Testis (tissue), 3 donors: ENCODE measurements around the gene CDH10. TPM values are rescaled to one million over a fixed set of nuclear protein-coding genes. Genes with fewer than 3 reads are reported as not detected.

Experiments used
- DNase-seq: peaks from one replicate; pipeline ENCODE4 v3.0.0-alpha.2; 2019
- H3K27ac ChIP-seq, 2 donors: fragments of 200-600 bp; sonication (generic); one replicate each; pipeline ENCODE4 v1.5.1; 2019
- H3K27me3 ChIP-seq: fragments of 200-600 bp; sonication (generic); one replicate; pipeline ENCODE4 v1.5.1; 2019
- H3K36me3 ChIP-seq: fragments of 200-600 bp; sonication (generic); one replicate; pipeline ENCODE4 v1.5.1; 2017; ENCODE audit warnings: low read depth; ENCODE audit errors: missing control alignments
- H3K4me1 ChIP-seq: fragments of 200-600 bp; sonication (generic); one replicate; pipeline ENCODE4 v1.5.1; 2019
- H3K4me3 ChIP-seq, 2 donors: fragments of 200-600 bp; sonication (generic); one replicate each; pipeline ENCODE4 v1.5.1; 2017 to 2019
- H3K9me3 ChIP-seq: fragments of 200-600 bp; sonication (generic); one replicate; pipeline ENCODE4 v1.5.1; 2017
- POLR2A ChIP-seq: fragments of 450-650 bp; IDR thresholded peaks from one replicate; pipeline ENCODE4 v1.6.1; 2017; ENCODE audit warnings: antibody characterized with exemption, mild to moderate bottlenecking, moderate library complexity
- WGBS, 2 donors: methylation state at CpG; one replicate each; pipeline ENCODE4 v1.1.5; 2018; 5-methylcytosine and 5-hydroxymethylcytosine counted together
- intact Hi-C: fragments of 100-400 bp; cut with DNase I; formaldehyde crosslinking; loops from one replicate; pipeline ENCODE4 v1.15.1; 2023; ENCODE audit warnings: low total_unique reads
- polyA plus RNA-seq: library from polyadenylated mRNA; stranded (reverse); fragments of 350-450 nt; fragmentation: Illumina TruSeq; extraction: RNeasy Lipid Tissue Mini Kit (QIAGEN cat#74804); gene quantifications from one replicate; pipeline ENCODE4 v1.2.3, GENCODE V29; 2014; ENCODE audit warnings: low read depth, low replicate concordance; ENCODE audit not compliant: insufficient read depth
- total RNA-seq, 2 donors: library from RNA; depleted of rRNA; stranded (reverse); fragments of >200 nt; gene quantifications; one replicate each; pipeline ENCODE4 v1.2.3, GENCODE V29; 2016
- TF ChIP-seq, protein P1 (sequence below), 3 experiments: fragments of 450-650 bp in 2 of 3; fragments of 200-600 bp in 1 of 3; sonication (generic) in 1 of 3; IDR thresholded peaks; one replicate each; pipeline ENCODE4 v1.5.1; 2016 to 2019; ENCODE audit warnings: antibody characterized with exemption in 3 of 3, mild to moderate bottlenecking in 2 of 3, moderate library complexity in 1 of 3

CDH10 gene
- total and polyA plus RNA-seq, 3 donors from 2014 or later: 0.74 to 1.4 (median 0.84) TPM

DNA sequence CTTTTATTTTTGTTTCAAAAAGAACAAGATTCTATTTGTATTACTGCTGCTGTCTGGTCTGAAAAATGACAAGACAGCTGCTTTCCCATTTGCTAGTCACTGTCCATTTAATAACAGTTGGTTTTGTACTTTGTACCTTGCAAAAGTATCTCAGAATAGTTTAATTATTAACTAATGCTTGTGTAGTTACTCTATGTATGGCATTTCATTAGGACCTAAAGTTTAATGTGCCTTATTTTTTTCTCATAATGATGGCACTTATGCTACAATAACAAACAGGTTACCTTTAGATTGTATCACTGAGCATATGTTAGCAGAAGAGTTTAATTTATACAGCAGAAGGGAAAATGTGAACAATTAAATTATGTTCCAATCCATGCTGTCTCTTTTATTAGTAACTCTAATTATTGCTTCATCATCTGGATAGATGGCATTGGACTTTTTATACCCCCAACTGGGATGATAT lies 134.2 kb downstream of the CDH10 start:
- intact Hi-C loops: no loop called here
- Histone ChIP-seq H3K4me1 (no peaks in the 10 kb centered on the region), H3K36me3 (no peaks in the 10 kb centered on the region), H3K4me3 (no peak overlapping the region), H3K27ac (no peak overlapping the region), H3K9me3 (no peaks in the 10 kb centered on the region), H3K27me3 (no peaks in the 10 kb centered on the region)
- no peak for DNase-seq
- TF ChIP-seq POLR2A: no peak
- TF ChIP-seq, protein P1, sequence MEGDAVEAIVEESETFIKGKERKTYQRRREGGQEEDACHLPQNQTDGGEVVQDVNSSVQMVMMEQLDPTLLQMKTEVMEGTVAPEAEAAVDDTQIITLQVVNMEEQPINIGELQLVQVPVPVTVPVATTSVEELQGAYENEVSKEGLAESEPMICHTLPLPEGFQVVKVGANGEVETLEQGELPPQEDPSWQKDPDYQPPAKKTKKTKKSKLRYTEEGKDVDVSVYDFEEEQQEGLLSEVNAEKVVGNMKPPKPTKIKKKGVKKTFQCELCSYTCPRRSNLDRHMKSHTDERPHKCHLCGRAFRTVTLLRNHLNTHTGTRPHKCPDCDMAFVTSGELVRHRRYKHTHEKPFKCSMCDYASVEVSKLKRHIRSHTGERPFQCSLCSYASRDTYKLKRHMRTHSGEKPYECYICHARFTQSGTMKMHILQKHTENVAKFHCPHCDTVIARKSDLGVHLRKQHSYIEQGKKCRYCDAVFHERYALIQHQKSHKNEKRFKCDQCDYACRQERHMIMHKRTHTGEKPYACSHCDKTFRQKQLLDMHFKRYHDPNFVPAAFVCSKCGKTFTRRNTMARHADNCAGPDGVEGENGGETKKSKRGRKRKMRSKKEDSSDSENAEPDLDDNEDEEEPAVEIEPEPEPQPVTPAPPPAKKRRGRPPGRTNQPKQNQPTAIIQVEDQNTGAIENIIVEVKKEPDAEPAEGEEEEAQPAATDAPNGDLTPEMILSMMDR (IDR thresholded peaks at IDR 0.05): no peak

DNA sequence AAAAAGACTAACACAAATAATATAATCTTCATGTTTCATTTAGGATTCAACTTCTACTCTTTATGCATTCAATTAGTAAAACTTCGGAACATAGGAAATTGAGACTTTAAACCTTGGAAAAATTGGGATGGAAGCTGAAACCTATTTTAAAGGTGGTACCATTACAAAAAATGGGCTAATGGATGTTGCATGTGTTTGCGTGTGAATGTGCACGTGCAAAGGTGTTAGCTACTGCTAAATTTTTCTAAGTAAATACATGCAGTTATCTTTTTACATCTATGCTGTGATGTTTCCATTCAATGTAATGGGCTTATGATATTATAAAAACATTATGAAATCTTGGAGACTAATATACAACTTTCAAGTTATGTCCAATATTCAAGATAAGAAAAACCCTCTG lies 134.8 kb downstream of the CDH10 start:
- Histone ChIP-seq H3K36me3 (no peaks in the 10 kb centered on the region), H3K4me3 (no peak overlapping the region), H3K4me1 (no peaks in the 10 kb centered on the region), H3K9me3 (no peaks in the 10 kb centered on the region), H3K27me3 (no peaks in the 10 kb centered on the region), H3K27ac (no peak overlapping the region)
- TF ChIP-seq, protein P1 (IDR thresholded peaks at IDR 0.05): no peak
- TF ChIP-seq POLR2A: no peak
- 56 to 88% methylated on average over 3 of the region's 3 CpGs for WGBS, 2 donors
- intact Hi-C loops: no loop called here
- DNase-seq: no peak

DNA sequence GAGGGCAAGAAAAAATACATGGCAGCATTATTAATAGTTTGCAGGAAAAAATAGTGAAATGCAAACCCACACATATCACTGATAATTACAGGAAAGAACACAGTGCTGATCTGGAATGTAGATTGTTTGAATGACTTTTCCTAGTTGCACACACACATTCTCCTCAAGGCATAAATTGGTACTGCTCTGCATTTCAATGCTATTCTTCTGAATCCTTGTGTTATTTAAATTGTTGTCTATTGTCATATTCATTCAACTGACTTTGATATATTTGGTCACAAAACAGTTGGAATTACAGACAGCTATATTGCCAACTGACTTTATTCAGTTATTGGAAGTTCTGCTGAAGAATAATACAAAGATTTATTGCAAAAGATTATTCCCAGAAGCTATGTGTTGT lies 139.5 kb downstream of the CDH10 start:
- Histone ChIP-seq H3K27ac (no peak overlapping the region), H3K9me3 (no peaks in the 10 kb centered on the region), H3K4me3 (no peak overlapping the region), H3K36me3 (no peaks in the 10 kb centered on the region), H3K4me1 (no peaks in the 10 kb centered on the region), H3K27me3 (no peaks in the 10 kb centered on the region)
- DNase-seq: no peak
- TF ChIP-seq POLR2A: no peak
- TF ChIP-seq, protein P1 (IDR thresholded peaks at IDR 0.05): no peak
- intact Hi-C loops: no loop called here

DNA sequence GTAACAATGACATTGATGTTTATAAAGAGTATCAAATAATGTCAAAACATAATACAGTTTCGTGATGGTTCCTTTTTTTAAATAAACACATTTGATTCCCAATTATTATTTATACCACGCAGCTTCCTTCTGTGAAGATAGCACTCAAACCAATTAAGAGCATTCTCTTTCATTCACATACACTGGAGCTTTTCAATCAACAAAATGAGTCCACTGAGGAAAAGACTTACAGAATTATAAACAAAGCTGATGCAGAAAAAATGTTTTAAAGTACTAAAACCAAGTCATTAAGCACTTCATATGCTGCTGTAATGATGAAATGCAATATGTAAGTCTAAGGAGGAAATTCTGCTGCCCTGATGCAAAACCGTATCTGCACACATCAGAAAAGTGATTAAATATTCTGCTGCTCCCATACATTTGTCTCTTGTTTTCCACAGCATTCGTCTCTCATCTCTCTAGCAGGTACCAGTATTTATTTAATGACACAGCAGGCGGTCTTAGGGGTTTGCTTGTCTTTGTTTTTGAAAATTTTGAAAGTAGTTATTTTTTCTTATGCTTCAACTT lies 147.1 kb downstream of the CDH10 start:
- Histone ChIP-seq H3K4me3 (no peak overlapping the region), H3K9me3 (no peaks in the 10 kb centered on the region), H3K36me3 (no peaks in the 10 kb centered on the region), H3K27me3 (no peaks in the 10 kb centered on the region), H3K4me1 (no peaks in the 10 kb centered on the region), H3K27ac (no peak overlapping the region)
- WGBS, 2 donors: 55 to 63% methylated on average over 5 of the region's 5 CpGs
- DNase-seq: no peak
- intact Hi-C loops: no loop called here
- no peak for TF ChIP-seq POLR2A
- TF ChIP-seq, protein P1 (IDR thresholded peaks at IDR 0.05): no peak

DNA sequence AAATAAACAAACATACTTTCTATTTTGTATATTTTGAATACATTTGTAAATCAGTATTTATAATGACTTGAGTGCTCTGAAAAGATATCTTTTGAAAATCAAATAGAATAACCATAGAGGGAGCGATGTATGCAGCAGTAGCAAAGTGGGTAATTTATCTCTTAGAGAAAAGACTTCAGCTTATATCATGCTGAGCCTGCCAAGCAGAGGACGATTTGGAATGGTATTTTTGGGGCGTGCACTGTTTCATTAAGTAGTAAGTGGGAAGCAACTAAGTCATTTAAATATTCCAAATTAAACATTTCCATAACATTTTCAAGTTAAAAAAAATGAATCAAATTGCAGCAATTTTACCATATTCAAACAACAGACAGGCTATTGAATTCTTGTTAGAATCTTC lies 147.6 kb downstream of the CDH10 start:
- intact Hi-C loops: no loop called here
- DNase-seq: no peak
- no peak for TF ChIP-seq POLR2A
- TF ChIP-seq, protein P1 (IDR thresholded peaks at IDR 0.05): no peak
- H3K36me3 ChIP-seq: no peaks in the 10 kb centered on the region
- H3K4me1 ChIP-seq: no peaks in the 10 kb centered on the region
- H3K27me3 ChIP-seq: no peaks in the 10 kb centered on the region
- no peak overlapping the region for H3K27ac ChIP-seq
- WGBS, 2 donors: 37 to 42% methylated on average over 3 of the region's 3 CpGs
- no peaks in the 10 kb centered on the region for H3K9me3 ChIP-seq
- no peak overlapping the region for H3K4me3 ChIP-seq
